ENCODE data around the gene UNC80.

GRCh38 chr2:210038078-210038477 is 266.4 kb downstream of the UNC80 start:
- TF ChIP-seq CTCF (IDR thresholded peaks at IDR 0.05) (no peak), KAT7 (CRISPR knock-in tag; IDR thresholded peaks at IDR 0.05; ENCODE audit: borderline replicate concordance) (no peak), CBFB (CRISPR knock-in tag; IDR thresholded peaks at IDR 0.05; ENCODE audit: low read depth) (no peak), NR1H2 (CRISPR knock-in tag; IDR thresholded peaks at IDR 0.05) (no peak), ZNF138 (CRISPR knock-in tag; conservative IDR thresholded peaks at IDR 0.05) (no peak), ZNF416 (CRISPR knock-in tag; IDR thresholded peaks at IDR 0.05) (no peak), NFATC4 (CRISPR knock-in tag; IDR thresholded peaks at IDR 0.05) (no peak), AFF4 (CRISPR knock-in tag; IDR thresholded peaks at IDR 0.05; ENCODE audit: borderline replicate concordance) (no peak), RELA (CRISPR knock-in tag; IDR thresholded peaks at IDR 0.05; ENCODE audit: borderline replicate concordance) (no peak), TEAD4 (CRISPR knock-in tag; IDR thresholded peaks at IDR 0.05) (no peak), USF1 (CRISPR knock-in tag; IDR thresholded peaks at IDR 0.05) (no peak), FOXJ3 (CRISPR knock-in tag; IDR thresholded peaks at IDR 0.05; ENCODE audit: borderline replicate concordance) (no peak), ZNF317 (CRISPR knock-in tag; IDR thresholded peaks at IDR 0.05; ENCODE audit: borderline replicate concordance, low read depth) (no peak)

Measured in WTC11 (cell line).